Measurements from ENCODE around the gene KDM5A.
"Not testable (repeated sequence)": the region's sequence is repeated elsewhere in the genome, so short reads cannot be mapped to it uniquely, and the experiment has no call there.

The KDM5A gene

GRCh38 chr12:334125-334524 is 55.0 kb downstream of the KDM5A start:
- in situ Hi-C loops (cut with HindIII; ENCODE audit: low sequenced_read_pairs) = no loop called here

GRCh38 chr12:332581-333205 is 56.4 kb downstream of the KDM5A start:
- in situ Hi-C loops (cut with HindIII; ENCODE audit: low sequenced_read_pairs) = no loop called here

DNA sequence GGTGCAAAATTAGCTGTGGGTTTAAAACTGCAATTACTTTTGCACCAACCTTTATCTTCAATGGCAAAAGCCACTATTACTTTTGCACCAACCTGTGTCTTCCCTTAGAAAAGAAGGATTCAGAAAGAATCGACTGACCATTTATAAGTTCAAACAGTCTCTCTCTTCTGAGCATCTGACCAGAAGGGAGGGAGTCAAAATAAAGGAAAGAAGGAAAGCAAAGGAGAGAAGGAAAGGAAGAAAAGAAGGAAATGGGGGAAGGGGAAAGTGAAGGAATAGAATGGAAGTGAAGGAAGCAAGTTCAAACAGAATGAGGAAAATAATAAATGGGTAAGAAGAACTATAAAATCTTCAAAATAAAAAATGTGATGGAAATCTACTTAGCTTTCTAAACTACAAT is 57.8 kb downstream of the KDM5A start:
- in situ Hi-C loops (cut with HindIII; ENCODE audit: low sequenced_read_pairs) = no loop called here

DNA sequence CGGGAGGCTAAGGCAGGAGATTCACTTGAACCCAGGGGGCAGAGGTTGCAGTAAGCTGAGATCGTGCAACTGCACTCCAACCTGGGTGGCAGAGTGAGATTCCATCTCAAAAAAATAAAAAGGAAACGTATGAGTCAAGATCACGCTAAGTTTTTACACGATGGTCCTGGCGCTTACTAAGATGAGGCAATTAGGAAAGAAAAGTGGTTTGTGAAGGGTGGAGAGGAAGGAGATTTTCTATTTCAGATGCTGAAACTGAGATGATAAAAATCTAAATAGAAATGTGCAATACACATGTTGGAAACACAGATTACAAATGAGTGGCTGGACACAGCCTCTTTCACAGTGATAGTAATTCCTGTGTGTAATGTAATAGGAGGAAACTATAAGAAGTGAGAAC is 63.2 kb downstream of the KDM5A start:
- in situ Hi-C loops (cut with HindIII; ENCODE audit: low sequenced_read_pairs) = no loop called here

- in situ Hi-C loops (cut with HindIII; ENCODE audit: low sequenced_read_pairs) = no loop called here
These were observed 65.6 kb downstream of the KDM5A start for GRCh38 chr12:323507-323906.

- in situ Hi-C loops (cut with HindIII; ENCODE audit: low sequenced_read_pairs) = no loop called here
These were observed 67.4 kb downstream of the KDM5A start for GRCh38 chr12:321606-322326.

- in situ Hi-C loops (cut with HindIII; ENCODE audit: low sequenced_read_pairs) = loop anchor here (5.0 kb wide), 1 partner anchor 37 kb away; no protein-coding TSS in a partner anchor
These were observed 70.2 kb downstream of the KDM5A start for GRCh38 chr12:318759-319515.

DNA sequence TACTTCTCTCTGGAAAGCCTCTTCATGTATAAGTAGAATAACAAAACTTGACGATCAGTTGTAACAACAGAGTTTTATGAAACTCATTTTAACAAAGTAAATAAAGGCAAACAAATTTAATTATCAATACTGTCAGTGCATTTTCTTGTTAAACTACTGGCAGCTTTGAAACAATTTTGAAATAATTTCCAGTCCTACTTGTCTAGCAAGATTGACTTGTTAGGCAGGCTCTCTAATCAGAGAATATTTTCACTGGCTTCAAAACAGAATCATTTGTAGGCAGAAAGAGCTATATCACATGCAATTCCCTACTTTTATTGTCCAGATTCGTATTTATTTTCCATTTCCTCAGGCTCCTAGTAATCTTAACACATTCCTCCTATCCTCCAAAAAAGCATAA is 80.6 kb downstream of the KDM5A start:
- in situ Hi-C loops (cut with HindIII; ENCODE audit: low sequenced_read_pairs) = no loop called here

- in situ Hi-C loops (cut with HindIII; ENCODE audit: low sequenced_read_pairs) = no loop called here
These were observed 81.7 kb downstream of the KDM5A start for GRCh38 chr12:307406-307805.

GRCh38 chr12:304805-305204 is 84.3 kb downstream of the KDM5A start:
- in situ Hi-C loops (cut with HindIII; ENCODE audit: low sequenced_read_pairs) = no loop called here

DNA sequence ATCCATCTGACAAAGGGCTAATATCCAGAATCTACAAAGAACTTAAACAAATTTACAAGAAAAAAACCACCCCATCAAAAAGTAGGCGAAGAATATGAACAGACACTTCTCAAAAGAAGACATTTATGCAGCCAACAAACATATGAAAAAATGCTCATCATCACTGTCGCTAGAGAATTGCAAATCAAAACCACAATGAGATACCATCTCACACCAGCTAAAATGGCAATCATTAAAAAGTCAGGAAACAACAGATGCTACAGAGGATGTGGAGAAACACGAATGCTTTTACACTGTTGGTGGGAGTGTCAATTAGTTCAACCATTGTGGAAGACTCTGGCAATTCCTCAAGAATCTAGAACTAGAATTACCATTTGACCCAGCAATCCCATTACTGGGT is 86.4 kb downstream of the KDM5A start:
- in situ Hi-C loops (cut with HindIII; ENCODE audit: low sequenced_read_pairs) = not testable (repeated sequence)

DNA sequence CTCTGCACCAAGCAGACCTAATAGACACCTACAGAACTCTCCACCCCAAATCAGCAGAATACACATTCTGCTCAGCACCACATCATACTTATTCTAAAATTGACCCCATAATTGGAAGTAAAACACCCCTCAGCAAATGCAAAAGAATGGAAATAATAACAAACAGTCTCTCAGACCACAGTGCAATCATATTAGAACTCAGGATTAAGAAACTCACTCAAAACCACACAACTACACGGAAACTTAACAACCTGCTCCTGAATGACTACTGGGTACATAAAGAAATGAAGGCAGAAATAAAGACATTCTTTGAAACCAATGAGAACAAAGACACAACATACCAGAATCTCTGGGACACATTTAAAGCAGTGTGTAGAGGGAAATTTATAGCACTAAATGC is 89.0 kb downstream of the KDM5A start:
- in situ Hi-C loops (cut with HindIII; ENCODE audit: low sequenced_read_pairs) = not testable (repeated sequence)

DNA sequence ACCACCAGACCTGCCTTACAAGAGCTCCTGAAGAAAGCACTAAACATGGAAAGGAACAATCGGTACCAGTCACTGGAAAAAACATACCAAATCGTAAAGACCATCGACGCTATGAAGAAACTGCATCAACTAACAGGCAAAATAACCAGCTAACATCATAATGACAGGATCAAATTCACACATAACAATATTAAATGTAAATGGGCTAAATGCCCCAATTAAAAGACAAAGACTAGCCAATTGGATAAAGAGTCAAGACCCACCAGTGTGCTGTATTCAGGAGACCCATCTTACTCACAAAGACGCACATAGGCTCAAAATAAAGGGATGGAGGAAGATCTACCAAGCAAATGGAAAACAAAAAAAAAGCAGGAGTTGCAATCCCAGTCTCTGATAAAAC is 89.6 kb downstream of the KDM5A start:
- in situ Hi-C loops (cut with HindIII; ENCODE audit: low sequenced_read_pairs) = loop anchor here (5.0 kb wide), 1 partner anchor 63 kb away; no protein-coding TSS in a partner anchor

GRCh38 chr12:298059-298458 is 91.1 kb downstream of the KDM5A start:
- in situ Hi-C loops (cut with HindIII; ENCODE audit: low sequenced_read_pairs) = loop anchor here (5.0 kb wide), 1 partner anchor 64 kb away; no protein-coding TSS in a partner anchor

DNA sequence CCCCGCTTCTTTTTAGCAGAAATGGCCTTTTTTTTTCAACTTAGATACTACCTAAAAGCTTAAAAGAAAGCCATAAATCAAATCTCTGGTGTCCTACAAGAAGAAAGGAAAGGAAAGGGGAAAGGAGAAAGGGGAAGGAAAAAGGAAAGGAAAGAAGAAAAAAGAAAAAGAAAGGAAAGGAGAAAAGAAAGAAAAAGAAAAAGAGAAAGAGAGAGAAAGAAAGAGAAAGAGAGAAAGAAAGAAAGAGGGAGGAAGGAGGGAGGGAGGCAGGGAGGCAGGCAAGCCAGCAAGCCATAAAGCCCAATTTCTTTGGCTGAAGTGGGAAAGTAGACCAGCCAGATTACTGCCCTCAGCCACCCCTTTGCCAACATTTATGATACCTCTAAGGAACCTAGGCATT is 94.0 kb downstream of the KDM5A start:
- in situ Hi-C loops (cut with HindIII; ENCODE audit: low sequenced_read_pairs) = loop anchor here (5.0 kb wide), 1 partner anchor 67 kb away; no protein-coding TSS in a partner anchor

DNA sequence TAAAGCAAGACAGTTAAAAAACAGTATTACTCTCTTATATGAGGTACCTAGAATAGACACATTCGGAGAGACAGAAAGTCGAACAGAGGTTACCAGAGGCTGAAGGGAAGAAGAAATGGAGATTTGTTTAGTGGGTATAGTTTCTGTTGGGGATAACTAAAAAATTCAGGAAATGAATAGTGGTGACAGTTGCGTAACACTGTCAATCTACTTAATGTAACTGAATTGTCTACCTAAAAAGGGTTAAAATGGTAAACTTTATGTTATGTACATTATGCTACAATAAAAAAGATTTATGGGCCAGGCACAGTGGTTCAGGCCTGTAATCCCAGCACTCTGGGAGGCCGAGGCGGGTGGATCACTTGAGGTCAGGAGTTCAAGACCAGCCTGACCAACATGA is 95.9 kb downstream of the KDM5A start:
- in situ Hi-C loops (cut with HindIII; ENCODE audit: low sequenced_read_pairs) = no loop called here

DNA sequence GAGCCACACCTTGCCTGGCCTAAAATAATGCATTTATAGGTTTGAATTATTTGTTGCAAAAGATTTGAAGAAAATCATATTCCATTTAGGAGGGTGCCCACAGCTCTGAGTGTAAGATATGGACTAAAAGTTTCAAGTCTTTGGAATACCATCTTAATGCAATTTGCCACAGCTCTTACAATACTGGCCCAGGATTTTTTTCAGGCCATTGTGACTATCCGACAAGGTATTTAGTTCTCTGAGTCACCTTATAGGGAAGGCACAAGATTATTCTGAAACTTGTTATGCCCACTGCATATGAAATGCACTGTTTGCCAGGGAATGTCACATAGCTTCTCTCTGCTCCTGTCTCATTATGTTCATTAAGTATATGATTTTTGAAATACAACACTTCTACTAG is 96.9 kb downstream of the KDM5A start:
- in situ Hi-C loops (cut with HindIII; ENCODE audit: low sequenced_read_pairs) = no loop called here

- in situ Hi-C loops (cut with HindIII; ENCODE audit: low sequenced_read_pairs) = no loop called here
These were observed 97.9 kb downstream of the KDM5A start for GRCh38 chr12:291153-291723.

- in situ Hi-C loops (cut with HindIII; ENCODE audit: low sequenced_read_pairs) = no loop called here
These were observed 100.4 kb downstream of the KDM5A start for GRCh38 chr12:288687-289086.

GRCh38 chr12:286531-287300 is 102.4 kb downstream of the KDM5A start:
- in situ Hi-C loops (cut with HindIII; ENCODE audit: low sequenced_read_pairs) = no loop called here

GRCh38 chr12:278046-278445 is 111.1 kb downstream of the KDM5A start:
- in situ Hi-C loops (cut with HindIII; ENCODE audit: low sequenced_read_pairs) = no loop called here

Measured in endothelial cell of hepatic sinusoid (primary cell).